A673 (cell line): ENCODE data around the gene HIP1. TPM values are rescaled to one million over a fixed set of nuclear protein-coding genes. Genes with fewer than 3 reads are reported as not detected.
"Not testable (repeated sequence)": the region's sequence is repeated elsewhere in the genome, so short reads cannot be mapped to it uniquely, and the experiment has no call there.

Experiments
- BruUV-seq: library from RNA; stranded (reverse); fragments of 400-500 nt; replicated peaks from 2 replicates; lab custom pipeline; 2021; lab: Mats Ljungman, UMichigan
- CTCF ChIA-PET: fragments of 300-600 bp; sonication (Branson Sonifier 250); formaldehyde crosslinking; loops from one replicate; lab custom pipeline; 2022; ENCODE audit warnings: antibody characterized with exemption; lab: Charles Lee
- POLR2A ChIA-PET: fragments of 300-600 bp; sonication (Branson Sonifier 250); formaldehyde crosslinking; loops from one replicate; lab custom pipeline; 2022; ENCODE audit warnings: antibody characterized with exemption; ENCODE audit not compliant: low non-redundant PET; lab: Charles Lee
- DNase-seq: peaks from one replicate; pipeline ENCODE4 v3.0.0-alpha.2; 2015; ENCODE audit warnings: low spot score
- H3K27ac ChIP-seq: fragments of 200-600 bp; sonication (generic); 2 replicates; pipeline ENCODE4 v1.5.1; 2016; ENCODE audit warnings: mixed run types, low read depth, mild to moderate bottlenecking, mixed read lengths, antibody characterized with exemption, low read length; ENCODE audit not compliant: poor library complexity, severe bottlenecking
- H3K27me3 ChIP-seq: fragments of 200-600 bp; sonication (generic); replicated peaks from 2 replicates; pipeline ENCODE4 v1.6.1; 2017; ENCODE audit warnings: mixed run types, low read depth, mild to moderate bottlenecking, mixed read lengths, antibody characterized with exemption, low read length; ENCODE audit not compliant: insufficient read depth, poor library complexity
- H3K36me3 ChIP-seq: fragments of 200-600 bp; sonication (generic); 2 replicates; pipeline ENCODE4 v1.6.1; 2016; ENCODE audit warnings: mixed run types, mild to moderate bottlenecking, mixed read lengths, antibody characterized with exemption, low read length; ENCODE audit not compliant: insufficient read depth, poor library complexity, severe bottlenecking
- H3K4me1 ChIP-seq: fragments of 200-600 bp; sonication (generic); 2 replicates; pipeline ENCODE4 v1.6.1; 2017; ENCODE audit warnings: mixed run types, mild to moderate bottlenecking, mixed read lengths, antibody characterized with exemption, low read length; ENCODE audit not compliant: insufficient read depth, poor library complexity, severe bottlenecking
- H3K4me3 ChIP-seq: fragments of 200-600 bp; sonication (generic); 2 replicates; pipeline ENCODE4 v1.5.1; 2016; ENCODE audit warnings: low read depth, mixed run types, mild to moderate bottlenecking, mixed read lengths, low read length; ENCODE audit not compliant: poor library complexity, severe bottlenecking
- H3K9me3 ChIP-seq: fragments of 200-600 bp; sonication (generic); 2 replicates; pipeline ENCODE4 v1.6.1; 2016; ENCODE audit warnings: mixed run types, low read depth, mild to moderate bottlenecking, mixed read lengths, antibody characterized with exemption, low read length; ENCODE audit not compliant: poor library complexity, severe bottlenecking
- EZH2 ChIP-seq: fragments of 200-600 bp; sonication (generic); IDR thresholded peaks from 2 replicates; pipeline ENCODE4 v1.6.1; 2017; ENCODE audit warnings: borderline replicate concordance, low read depth, mild to moderate bottlenecking, mixed read lengths, antibody characterized with exemption, low read length; ENCODE audit not compliant: poor library complexity, severe bottlenecking
- intact Hi-C: fragments of 100-400 bp; cut with micrococcal nuclease; formaldehyde crosslinking; loops from one replicate; pipeline ENCODE4 v1.10.0; 2022; ENCODE audit not compliant: unreplicated experiment
- total RNA-seq: library from RNA; stranded (reverse); gene quantifications from 2 replicates; pipeline ENCODE4 v1.2.3, GENCODE V29; 2021
- TF ChIP-seq, protein P1 (sequence below): fragments of 300-800, 200-600 bp; sonication (generic); conservative IDR thresholded peaks from 2 replicates; pipeline ENCODE4 v1.5.1; 2017; ENCODE audit warnings: low read depth, mild to moderate bottlenecking, antibody characterized with exemption, low read length, moderate library complexity, mixed read lengths

The HIP1 gene
- total RNA-seq, 1 experiment from 2014 or later, result 25.0 TPM

DNA sequence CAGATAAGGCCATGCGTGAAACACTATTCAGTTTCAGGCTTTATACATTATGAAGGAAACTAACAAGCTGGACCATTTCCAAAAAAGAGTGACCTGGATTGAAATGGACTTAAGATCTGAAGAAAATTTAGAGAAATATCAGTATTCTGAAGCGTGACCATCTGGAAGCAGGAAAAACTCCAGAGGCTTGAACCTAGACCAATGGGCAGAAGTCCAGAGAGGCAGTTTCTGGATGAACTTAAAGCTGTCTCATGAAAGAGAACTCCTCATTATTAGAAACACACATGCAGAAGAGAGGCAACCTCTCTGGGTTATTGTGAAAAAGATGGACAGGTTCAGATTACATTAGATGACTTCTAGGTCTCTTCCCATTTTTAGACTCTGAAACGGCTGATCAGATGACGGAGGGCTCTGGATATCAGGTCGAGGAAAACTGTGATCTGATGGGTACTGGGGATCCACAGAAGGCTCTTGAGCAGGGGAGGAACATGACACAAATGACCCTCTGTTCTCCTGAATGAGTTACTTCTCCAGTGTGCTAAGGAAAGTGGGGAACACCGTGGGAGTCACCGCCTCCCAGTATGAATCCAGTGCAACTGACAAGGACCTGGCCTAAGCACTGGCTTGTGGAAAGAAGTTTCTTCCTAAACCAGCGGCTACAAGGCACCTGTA is 130.2 kb downstream of the HIP1 start:
- no peak overlapping the region for H3K4me3 ChIP-seq
- no peaks in the 10 kb centered on the region for H3K36me3 ChIP-seq
- no peak for DNase-seq
- intact Hi-C loops, result no loop called here
- TF ChIP-seq, protein P1, sequence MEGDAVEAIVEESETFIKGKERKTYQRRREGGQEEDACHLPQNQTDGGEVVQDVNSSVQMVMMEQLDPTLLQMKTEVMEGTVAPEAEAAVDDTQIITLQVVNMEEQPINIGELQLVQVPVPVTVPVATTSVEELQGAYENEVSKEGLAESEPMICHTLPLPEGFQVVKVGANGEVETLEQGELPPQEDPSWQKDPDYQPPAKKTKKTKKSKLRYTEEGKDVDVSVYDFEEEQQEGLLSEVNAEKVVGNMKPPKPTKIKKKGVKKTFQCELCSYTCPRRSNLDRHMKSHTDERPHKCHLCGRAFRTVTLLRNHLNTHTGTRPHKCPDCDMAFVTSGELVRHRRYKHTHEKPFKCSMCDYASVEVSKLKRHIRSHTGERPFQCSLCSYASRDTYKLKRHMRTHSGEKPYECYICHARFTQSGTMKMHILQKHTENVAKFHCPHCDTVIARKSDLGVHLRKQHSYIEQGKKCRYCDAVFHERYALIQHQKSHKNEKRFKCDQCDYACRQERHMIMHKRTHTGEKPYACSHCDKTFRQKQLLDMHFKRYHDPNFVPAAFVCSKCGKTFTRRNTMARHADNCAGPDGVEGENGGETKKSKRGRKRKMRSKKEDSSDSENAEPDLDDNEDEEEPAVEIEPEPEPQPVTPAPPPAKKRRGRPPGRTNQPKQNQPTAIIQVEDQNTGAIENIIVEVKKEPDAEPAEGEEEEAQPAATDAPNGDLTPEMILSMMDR, result no peak
- no peak for TF ChIP-seq EZH2
- ChIA-PET POLR2A (no interaction called here), CTCF (no interaction called here)
- H3K9me3 ChIP-seq, result no peaks in the 10 kb centered on the region
- H3K4me1 ChIP-seq, result peaks cover 5% of the 10 kb centered on the region
- no peaks in the 10 kb centered on the region for H3K27me3 ChIP-seq
- no peak overlapping the region for H3K27ac ChIP-seq
- BruUV-seq, result no TSS peak

DNA sequence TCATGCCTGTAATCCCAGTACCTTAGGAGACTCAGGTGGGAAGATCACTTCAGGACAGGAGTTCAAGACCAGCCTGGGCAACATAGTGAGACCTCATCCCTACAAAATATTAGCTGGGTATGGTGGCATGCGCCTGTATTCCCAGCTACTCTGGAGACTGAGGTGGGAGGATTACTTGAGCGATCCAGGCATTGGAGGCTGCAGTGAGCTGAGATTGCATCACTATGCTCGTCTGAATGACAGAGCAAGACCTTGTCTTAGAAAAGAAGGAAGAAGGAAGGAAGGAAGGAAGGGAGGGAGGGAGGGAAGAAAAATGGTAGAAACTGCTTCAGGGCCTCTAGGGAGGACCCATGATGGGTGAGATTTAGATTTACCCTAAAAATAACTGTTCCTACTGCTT is 134.3 kb downstream of the HIP1 start:
- DNase-seq, result no peak
- Histone ChIP-seq H3K4me3 (no peak overlapping the region), H3K9me3 (no peaks in the 10 kb centered on the region), H3K36me3 (no peaks in the 10 kb centered on the region), H3K27ac (no peak overlapping the region), H3K4me1 (peaks cover 10% of the 10 kb centered on the region), H3K27me3 (no peaks in the 10 kb centered on the region)
- CTCF ChIA-PET, result no interaction called here
- POLR2A ChIA-PET, result no interaction called here
- BruUV-seq, result no TSS peak
- intact Hi-C loops, result no loop called here
- no peak for TF ChIP-seq EZH2
- TF ChIP-seq, protein P1, result no peak

DNA sequence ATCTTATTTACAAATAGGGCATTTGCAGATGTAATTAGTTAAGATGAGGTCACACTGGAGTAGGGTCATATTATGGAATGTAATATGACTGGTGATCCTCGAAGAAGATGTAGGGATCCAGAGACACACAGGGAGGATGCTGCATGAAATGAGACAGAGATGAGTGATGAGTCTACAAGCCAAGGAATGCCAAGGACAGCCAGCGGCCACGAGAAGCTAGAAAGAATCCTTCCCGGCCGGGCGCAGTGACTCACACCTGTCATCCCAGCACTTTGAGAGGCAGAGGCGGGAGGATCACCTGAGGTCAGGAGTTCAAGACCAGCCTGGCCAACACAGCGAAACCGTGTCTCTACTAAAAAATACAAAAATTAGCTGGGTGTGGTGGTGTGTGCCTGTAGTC is 135.9 kb downstream of the HIP1 start:
- H3K27me3 ChIP-seq, H3K9me3 ChIP-seq, BruUV-seq, CTCF ChIA-PET, POLR2A ChIA-PET, H3K36me3 ChIP-seq, DNase-seq, intact Hi-C loops, H3K27ac ChIP-seq, H3K4me3 ChIP-seq: not testable (repeated sequence)
- H3K4me1 ChIP-seq, result peaks cover 26% of the 10 kb centered on the region

DNA sequence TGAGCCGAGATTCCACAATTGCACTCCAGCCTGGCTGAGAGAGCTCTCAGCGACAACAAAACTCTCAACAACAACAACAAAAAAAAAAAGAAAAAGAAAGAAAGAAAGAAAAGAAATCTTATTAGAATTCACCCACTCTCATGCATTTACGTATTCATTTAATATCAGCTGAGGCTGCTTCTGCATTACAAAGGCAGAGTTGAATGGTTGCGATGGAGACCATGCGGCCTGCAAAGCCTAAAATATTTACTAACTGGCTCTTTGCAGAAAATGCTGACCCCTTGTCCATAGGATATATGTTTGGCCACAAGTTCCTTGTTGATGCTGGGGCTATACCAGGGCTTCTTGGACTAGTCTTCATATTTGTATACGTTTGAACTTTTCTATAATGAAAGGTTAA is 137.2 kb downstream of the HIP1 start:
- no peak for DNase-seq
- Histone ChIP-seq H3K27ac (no peak overlapping the region), H3K36me3 (no peaks in the 10 kb centered on the region), H3K4me3 (no peak overlapping the region), H3K9me3 (no peaks in the 10 kb centered on the region), H3K4me1 (peaks cover 38% of the 10 kb centered on the region), H3K27me3 (no peaks in the 10 kb centered on the region)
- no TSS peak for BruUV-seq
- intact Hi-C loops, result no loop called here
- TF ChIP-seq, protein P1, result no peak
- TF ChIP-seq EZH2, result no peak
- POLR2A ChIA-PET, result no interaction called here
- CTCF ChIA-PET, result no interaction called here

DNA sequence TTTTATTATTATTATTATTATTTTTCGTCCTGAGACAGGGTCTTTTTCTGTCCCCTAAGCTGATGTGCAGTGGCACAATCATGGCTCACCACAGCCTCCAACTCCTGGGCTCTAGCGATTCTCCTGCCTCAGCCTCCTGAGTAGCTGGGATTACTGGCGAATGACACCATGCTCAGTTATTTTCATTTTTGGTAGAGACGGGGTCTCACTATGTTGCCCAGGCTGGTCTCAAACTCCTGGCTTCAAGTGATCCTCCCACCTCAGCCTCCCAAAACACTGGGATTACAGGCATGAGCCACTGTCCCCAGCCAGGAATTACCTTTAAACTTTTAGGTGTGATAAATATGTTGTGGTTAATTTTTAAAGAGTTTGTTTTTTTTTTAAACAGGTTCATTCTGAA is 138.0 kb downstream of the HIP1 start:
- CTCF ChIA-PET, intact Hi-C loops, DNase-seq, POLR2A ChIA-PET, H3K36me3 ChIP-seq, H3K9me3 ChIP-seq, BruUV-seq, H3K4me3 ChIP-seq, H3K27me3 ChIP-seq, H3K27ac ChIP-seq: not testable (repeated sequence)
- H3K4me1 ChIP-seq, result peaks cover 39% of the 10 kb centered on the region
